GM21786 (cell line): Measurements from ENCODE around the gene GSTA3.
"Not testable (repeated sequence)": the region's sequence is repeated elsewhere in the genome, so short reads cannot be mapped to it uniquely, and the experiment has no call there.

Experiments used
- ATAC-seq: cut with Tn5 transposase; IDR thresholded peaks from one replicate; pipeline ENCODE4 v1.9.1; 2021; ENCODE audit not compliant: unreplicated experiment

GSTA3 gene

GRCh38 chr6:52909531-52909930, at the start of gene GSTA3:
TSS of gene GSTA3 (minus strand) at chr6:52909698. CDS start at chr6:52905834, 3,864 bp downstream.
- ATAC-seq = no peak

GRCh38 chr6:52958546-52959255, 49.2 kb upstream of the GSTA3 start:
- no peak for ATAC-seq

GRCh38 chr6:52955871-52956270, 46.4 kb upstream of the GSTA3 start:
- no peak for ATAC-seq

GRCh38 chr6:52953911-52954839, 44.7 kb upstream of the GSTA3 start:
- ATAC-seq = no peak

- ATAC-seq = no peak
These were observed 36.8 kb upstream of the GSTA3 start for GRCh38 chr6:52946306-52946705.

- not testable (repeated sequence) for ATAC-seq
These were observed 33.3 kb upstream of the GSTA3 start for GRCh38 chr6:52942821-52943220.

- no peak for ATAC-seq
These were observed 32.7 kb upstream of the GSTA3 start for GRCh38 chr6:52942221-52942620.

- ATAC-seq = no peak
These were observed 28.4 kb upstream of the GSTA3 start for GRCh38 chr6:52937908-52938307.

- no peak for ATAC-seq
These were observed 24.3 kb upstream of the GSTA3 start for GRCh38 chr6:52933778-52934177.

GRCh38 chr6:52931351-52931750, 21.9 kb upstream of the GSTA3 start:
- ATAC-seq = no peak

- no peak for ATAC-seq
These were observed 20.0 kb upstream of the GSTA3 start for GRCh38 chr6:52929321-52930164.

- no peak for ATAC-seq
These were observed 18.0 kb upstream of the GSTA3 start for GRCh38 chr6:52927451-52927850.

- no peak for ATAC-seq
These were observed 16.7 kb upstream of the GSTA3 start for GRCh38 chr6:52925919-52926792.

- no peak for ATAC-seq
These were observed 15.5 kb upstream of the GSTA3 start for GRCh38 chr6:52925042-52925441.

- ATAC-seq = not testable (repeated sequence)
These were observed 14.2 kb upstream of the GSTA3 start for GRCh38 chr6:52923689-52924088.

- no peak for ATAC-seq
These were observed 12.7 kb upstream of the GSTA3 start for GRCh38 chr6:52922161-52922560.

GRCh38 chr6:52921743-52922142, 12.2 kb upstream of the GSTA3 start:
- ATAC-seq = no peak

- not testable (repeated sequence) for ATAC-seq
These were observed 10.0 kb upstream of the GSTA3 start for GRCh38 chr6:52919511-52919910.

GRCh38 chr6:52918771-52919170, 9.3 kb upstream of the GSTA3 start:
- ATAC-seq = not testable (repeated sequence)

GRCh38 chr6:52918027-52918686, 8.7 kb upstream of the GSTA3 start:
- not testable (repeated sequence) for ATAC-seq
